Suprapubic skin (tissue), 4 donors: Measurements from ENCODE around the gene HBG2.

Source experiments
- CTCF ChIP-seq, 2 donors: fragments of 200-600 bp in 1 of 2; fragments of 450-650 bp in 1 of 2; sonication (generic) in 1 of 2; IDR thresholded peaks; one replicate each; pipeline ENCODE4 v1.5.1; 2016 to 2019; ENCODE audit warnings: antibody characterized with exemption in 2 of 2, mild to moderate bottlenecking in 1 of 2, moderate library complexity in 1 of 2
- POLR2A ChIP-seq, 2 donors: fragments of 450-650 bp; IDR thresholded peaks; one replicate each; pipeline ENCODE4 v1.6.1; 2017; ENCODE audit warnings: antibody characterized with exemption in 2 of 2, mild to moderate bottlenecking in 2 of 2, moderate library complexity in 2 of 2
- POLR2AphosphoS5 ChIP-seq, 3 donors: sonication (generic); formaldehyde crosslinking; IDR thresholded peaks; one replicate each; pipeline ENCODE4 v1.6.1; 2017; ENCODE audit warnings: antibody characterized with exemption in 3 of 3

- TF ChIP-seq POLR2A (IDR thresholded peaks at IDR 0.05) (no peak), CTCF (IDR thresholded peaks at IDR 0.05) (no peak), POLR2AphosphoS5 (IDR thresholded peaks at IDR 0.05) (no peak)
These were observed 12.5 kb upstream of the HBG2 start for GRCh38 chr11:5267033-5267563.
